H1 (cell line): Measurements from ENCODE around the gene NOS1AP. TPM values are rescaled to one million over a fixed set of nuclear protein-coding genes. Genes with fewer than 3 reads are reported as not detected.

Experiments used
- KDM1A ChIP-seq: fragments of 200-600, 300-600 bp; sonication (generic); IDR thresholded peaks from 2 replicates; pipeline ENCODE4 v1.7.1; 2016; ENCODE audit warnings: mild to moderate bottlenecking, low read length, borderline replicate concordance
- POLR2A ChIP-seq, 2 experiments: IDR thresholded peaks; 1 replicate in 1 of 2; 2 replicates in 1 of 2; pipeline ENCODE4 v1.6.1; 2011; ENCODE audit warnings: low read depth in 2 of 2, low read length in 2 of 2, mild to moderate bottlenecking in 2 of 2; ENCODE audit errors: control extremely low read depth in 1 of 2
- polyA plus RNA-seq, 7 experiments: library from polyadenylated mRNA; depleted of rRNA in 3 of 7; stranded (reverse) in 5 of 7; unstranded in 2 of 7; fragments of >200 nt in 5 of 7; fragments of 200-250 nt in 2 of 7; gene quantifications; 1 replicate in 5 of 7; 2 replicates in 1 of 7; 4 replicates in 1 of 7; pipeline versions ENCODE4 v1.2.1 to v1.2.3, GENCODE V29; 2011 to 2013; ENCODE audit warnings: missing spikeins in 2 of 7, mixed read lengths in 2 of 7
- total RNA-seq: library from RNA; stranded (reverse); fragmentation: NEBNext Ultra II Directional; extraction: Animal tissue kit (Norgen Biotek cat#: 25700); gene quantifications from 2 replicates; pipeline ENCODE4 v1.2.1, GENCODE V29; 2021

The NOS1AP gene
- total and polyA plus RNA-seq, 2 of the 8 experiments (the other 6 are each of a cell fraction or from before 2014, with no cell fraction given) = 2.4 to 12.1 TPM

DNA sequence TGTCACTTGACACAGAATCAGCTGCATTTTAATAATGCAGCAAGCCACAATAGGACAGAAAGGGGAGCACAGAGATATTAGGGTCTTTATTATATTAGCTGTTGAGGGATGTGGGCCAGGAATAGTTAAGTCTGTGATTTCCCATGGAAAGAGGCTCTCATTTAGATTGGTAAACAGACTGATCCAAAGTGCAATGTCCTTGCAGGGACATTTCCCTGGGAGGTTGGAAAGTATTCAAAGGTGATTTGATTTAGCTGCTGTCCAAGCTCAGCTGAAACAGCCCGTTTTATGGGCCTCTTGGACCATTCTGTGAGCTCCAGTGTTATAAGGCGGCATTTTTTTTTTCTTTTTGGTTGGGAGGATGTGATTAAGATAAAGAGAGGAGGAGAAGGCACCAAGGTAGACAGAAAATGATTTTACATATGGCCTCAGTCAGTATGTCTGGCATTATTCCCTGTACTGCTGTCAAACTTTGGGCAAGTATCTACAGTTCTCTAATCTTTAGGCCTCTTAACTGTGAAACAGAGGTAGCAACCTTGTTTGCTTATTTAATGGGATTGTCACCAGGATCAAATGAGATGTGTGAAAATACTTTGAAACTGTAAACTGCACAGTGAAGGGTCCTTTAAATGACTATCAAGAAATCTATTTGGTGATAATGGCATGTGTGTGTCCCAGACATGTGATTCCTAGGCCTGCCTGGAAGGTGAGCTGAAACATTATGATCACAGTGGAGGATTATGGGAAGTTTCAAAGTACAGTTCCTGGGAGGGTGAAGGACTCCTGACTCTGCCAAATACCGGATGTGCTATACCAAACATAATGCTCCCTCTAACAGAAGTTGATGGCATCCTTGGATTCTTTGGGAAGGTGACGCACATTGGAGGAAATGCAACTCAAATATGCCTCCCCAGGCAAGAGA lies 62.2 kb downstream of the NOS1AP start (continued):
- no peak for TF ChIP-seq KDM1A
- TF ChIP-seq POLR2A (IDR thresholded peaks at IDR 0.05; ENCODE audit: control extremely low read depth in 1 of 2, low read depth in 2 of 2, low read length in 2 of 2) = no peak
